Loucy (cell line): ENCODE data around the gene NUP107.

Experiments
- H2AFZ ChIP-seq: fragments of 200-600 bp; sonication (generic); 2 replicates; pipeline ENCODE4 v1.6.0; 2016; ENCODE audit warnings: antibody characterized with exemption, mild to moderate bottlenecking, low read length, moderate library complexity
- H3F3A ChIP-seq: fragments of 200-600 bp; 2 replicates; pipeline ENCODE4 v1.6.0; 2016; ENCODE audit warnings: antibody characterized with exemption, low read depth, mild to moderate bottlenecking
- H3K27me3 ChIP-seq: fragments of 200-600 bp; sonication (generic); 2 replicates; pipeline ENCODE4 v1.6.1; 2014; ENCODE audit warnings: low read length, mild to moderate bottlenecking; ENCODE audit not compliant: insufficient read depth, poor library complexity, severe bottlenecking
- H3K36me3 ChIP-seq: fragments of 200-600 bp; sonication (generic); 2 replicates; pipeline ENCODE4 v1.6.1; 2016; ENCODE audit warnings: low read length; ENCODE audit not compliant: insufficient read depth
- H3K4me1 ChIP-seq: fragments of 200-600 bp; sonication (generic); 2 replicates; pipeline ENCODE4 v1.5.1; 2014; ENCODE audit warnings: low read length, mild to moderate bottlenecking; ENCODE audit not compliant: insufficient read depth, poor library complexity, severe bottlenecking
- H3K4me2 ChIP-seq: fragments of 200-600 bp; sonication (generic); 2 replicates; pipeline ENCODE4 v1.6.0; 2014; ENCODE audit warnings: antibody characterized with exemption, low read length, low read depth, mild to moderate bottlenecking; ENCODE audit not compliant: poor library complexity, severe bottlenecking
- H3K4me3 ChIP-seq: fragments of 200-600 bp; sonication (generic); 2 replicates; pipeline ENCODE4 v1.5.1; 2014; ENCODE audit warnings: low read length, mild to moderate bottlenecking, mixed read lengths; ENCODE audit not compliant: poor library complexity, severe bottlenecking
- H3K79me2 ChIP-seq: fragments of 200-600 bp; sonication (generic); 2 replicates; pipeline ENCODE4 v1.6.1; 2014; ENCODE audit warnings: low read length; ENCODE audit not compliant: insufficient read depth
- H3K9ac ChIP-seq: fragments of 200-600 bp; sonication (generic); 2 replicates; pipeline ENCODE4 v1.6.0; 2014; ENCODE audit warnings: mild to moderate bottlenecking, low read depth, low read length, moderate library complexity; ENCODE audit not compliant: poor library complexity, severe bottlenecking
- H3K9me2 ChIP-seq: fragments of 200-600 bp; sonication (generic); replicated peaks from 2 replicates; pipeline ENCODE4 v1.6.1; 2016; ENCODE audit warnings: low read depth, low read length, mixed read lengths
- H3K9me3 ChIP-seq: fragments of 200-600 bp; sonication (generic); 2 replicates; pipeline ENCODE4 v1.6.1; 2014; ENCODE audit warnings: mild to moderate bottlenecking, antibody characterized with exemption, low read length, low read depth; ENCODE audit not compliant: insufficient read depth
- H4K20me1 ChIP-seq: fragments of 200-600 bp; sonication (generic); 2 replicates; pipeline ENCODE4 v1.6.0; 2014; ENCODE audit warnings: antibody characterized with exemption, low read length, mild to moderate bottlenecking; ENCODE audit not compliant: insufficient read depth, poor library complexity, severe bottlenecking
- EZH2phosphoT487 ChIP-seq: fragments of 200-600 bp; IDR thresholded peaks from 2 replicates; pipeline ENCODE4 v1.6.1; 2018; ENCODE audit warnings: antibody characterized with exemption, mild to moderate bottlenecking, moderate library complexity, borderline replicate concordance
- TF ChIP-seq, protein P1 (sequence below): fragments of 200-600 bp; sonication (generic); conservative IDR thresholded peaks from 2 replicates; pipeline ENCODE4 v1.5.1; 2014; ENCODE audit warnings: mild to moderate bottlenecking, antibody characterized with exemption, low read length

Gene NUP107

GRCh38 chr12:68686262-68686594 is 550 bp upstream of the NUP107 start:
- Histone ChIP-seq H3K9me3 (no peaks in the 10 kb centered on the region), H3K4me3 (peak overlapping the region; percentile 96), H3K36me3 (peaks cover 11% of the 10 kb centered on the region; the same call in 1 of the 2 replicates), H3K9me2 (no peaks in the 10 kb centered on the region), H3K4me2 (peak overlapping the region; percentile 79), H2AFZ (peak overlapping the region; percentile 69), H4K20me1 (peaks cover 16% of the 10 kb centered on the region), H3K9ac (peak overlapping the region; percentile 84), H3K4me1 (peaks cover 35% of the 10 kb centered on the region), H3F3A (no peaks in the 10 kb centered on the region), H3K79me2 (peaks cover 55% of the 10 kb centered on the region), H3K27me3 (no peaks in the 10 kb centered on the region)
- TF ChIP-seq EZH2phosphoT487: no peak
- TF ChIP-seq, protein P1, sequence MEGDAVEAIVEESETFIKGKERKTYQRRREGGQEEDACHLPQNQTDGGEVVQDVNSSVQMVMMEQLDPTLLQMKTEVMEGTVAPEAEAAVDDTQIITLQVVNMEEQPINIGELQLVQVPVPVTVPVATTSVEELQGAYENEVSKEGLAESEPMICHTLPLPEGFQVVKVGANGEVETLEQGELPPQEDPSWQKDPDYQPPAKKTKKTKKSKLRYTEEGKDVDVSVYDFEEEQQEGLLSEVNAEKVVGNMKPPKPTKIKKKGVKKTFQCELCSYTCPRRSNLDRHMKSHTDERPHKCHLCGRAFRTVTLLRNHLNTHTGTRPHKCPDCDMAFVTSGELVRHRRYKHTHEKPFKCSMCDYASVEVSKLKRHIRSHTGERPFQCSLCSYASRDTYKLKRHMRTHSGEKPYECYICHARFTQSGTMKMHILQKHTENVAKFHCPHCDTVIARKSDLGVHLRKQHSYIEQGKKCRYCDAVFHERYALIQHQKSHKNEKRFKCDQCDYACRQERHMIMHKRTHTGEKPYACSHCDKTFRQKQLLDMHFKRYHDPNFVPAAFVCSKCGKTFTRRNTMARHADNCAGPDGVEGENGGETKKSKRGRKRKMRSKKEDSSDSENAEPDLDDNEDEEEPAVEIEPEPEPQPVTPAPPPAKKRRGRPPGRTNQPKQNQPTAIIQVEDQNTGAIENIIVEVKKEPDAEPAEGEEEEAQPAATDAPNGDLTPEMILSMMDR: no peak

DNA sequence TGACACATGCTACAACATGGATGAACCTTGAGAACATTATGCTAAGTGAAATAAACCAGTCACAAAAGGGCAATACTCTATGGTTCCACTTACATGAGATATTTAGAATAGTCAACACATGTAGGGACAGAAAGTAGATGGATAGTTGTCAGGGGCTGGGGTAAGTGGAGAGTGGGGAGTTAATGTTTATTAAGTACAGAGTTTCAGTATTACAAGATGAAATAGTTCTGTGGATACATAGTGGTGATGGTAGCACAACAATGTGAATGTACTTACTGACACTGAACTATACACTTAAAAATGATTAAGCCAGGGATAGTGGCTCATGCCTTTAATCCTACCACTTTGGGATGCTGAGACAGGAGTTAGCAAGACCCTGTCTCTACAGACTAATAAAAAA is 8.7 kb downstream of the NUP107 start:
- Histone ChIP-seq H3K79me2 (peaks cover 6% of the 10 kb centered on the region; the same call in 1 of the 2 replicates), H2AFZ (no peak overlapping the region), H3K4me2 (no peak overlapping the region), H3K4me1 (no peaks in the 10 kb centered on the region), H3K4me3 (no peak overlapping the region), H3K9me3 (no peaks in the 10 kb centered on the region), H3K27me3 (no peaks in the 10 kb centered on the region), H3K36me3 (peaks cover 67% of the 10 kb centered on the region), H3F3A (no peaks in the 10 kb centered on the region), H4K20me1 (no peaks in the 10 kb centered on the region), H3K9ac (no peak overlapping the region), H3K9me2 (no peaks in the 10 kb centered on the region)
- TF ChIP-seq EZH2phosphoT487: no peak
- TF ChIP-seq, protein P1: no peak

DNA sequence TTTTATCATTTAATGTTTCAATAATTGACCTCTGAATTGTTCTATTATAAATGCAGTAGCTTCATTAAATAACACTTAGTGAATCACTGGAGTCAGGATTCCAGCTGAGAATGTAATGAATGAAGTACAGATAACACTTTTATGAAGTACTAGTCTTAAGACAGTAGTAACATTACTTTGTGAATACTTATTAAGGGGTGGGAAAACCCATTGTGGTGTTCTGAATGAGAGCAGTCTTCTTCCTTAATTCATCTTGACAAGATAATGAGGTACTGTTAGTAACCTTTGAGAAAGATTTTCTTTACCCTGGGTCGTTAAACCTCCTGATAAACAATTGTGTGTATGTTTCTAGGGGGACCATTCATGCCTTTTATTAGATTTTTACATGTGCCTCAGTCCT is 12.7 kb downstream of the NUP107 start:
- peaks cover 50% of the 10 kb centered on the region for H3K36me3 ChIP-seq
- no peaks in the 10 kb centered on the region for H4K20me1 ChIP-seq
- H3K79me2 ChIP-seq: no peaks in the 10 kb centered on the region

More for the DNA sequence above, 12.7 kb downstream of the NUP107 start:
- no peak overlapping the region for H3K9ac ChIP-seq
- H3K27me3 ChIP-seq: no peaks in the 10 kb centered on the region
- no peak overlapping the region for H2AFZ ChIP-seq
- no peak for TF ChIP-seq EZH2phosphoT487
- TF ChIP-seq, protein P1: no peak
- no peaks in the 10 kb centered on the region for H3K9me3 ChIP-seq
- H3K4me1 ChIP-seq: no peaks in the 10 kb centered on the region
- H3F3A ChIP-seq: no peaks in the 10 kb centered on the region
- H3K9me2 ChIP-seq: no peaks in the 10 kb centered on the region
- H3K4me3 ChIP-seq: no peak overlapping the region
- no peak overlapping the region for H3K4me2 ChIP-seq
